Testis (tissue), 2 donors: Measurements from ENCODE around the gene USP47.

Experiments used
- CTCF ChIP-seq, 3 experiments: fragments of 450-650 bp in 2 of 3; fragments of 200-600 bp in 1 of 3; sonication (generic) in 1 of 3; IDR thresholded peaks; one replicate each; pipeline ENCODE4 v1.5.1; 2016 to 2019; ENCODE audit warnings: antibody characterized with exemption in 3 of 3, mild to moderate bottlenecking in 2 of 3, moderate library complexity in 1 of 3
- POLR2A ChIP-seq: fragments of 450-650 bp; IDR thresholded peaks from one replicate; pipeline ENCODE4 v1.6.1; 2017; ENCODE audit warnings: antibody characterized with exemption, mild to moderate bottlenecking, moderate library complexity

GRCh38 chr11:11864332-11864731 lies 22.6 kb downstream of the USP47 start:
- no peak for TF ChIP-seq CTCF (IDR thresholded peaks at IDR 0.05)
- no peak for TF ChIP-seq POLR2A
